MM.1S (cell line): ENCODE data around the gene GPR107.

ENCODE experiments used
- EZH2 ChIP-seq: fragments of 300-600 bp; sonication (generic); optimal IDR thresholded peaks from 2 replicates; pipeline ENCODE3; 2017; ENCODE audit warnings: low read depth, mild to moderate bottlenecking, antibody characterized with exemption, low read length, mixed read lengths
- EZH2phosphoT487 ChIP-seq: fragments of 300-600 bp; sonication (generic); IDR thresholded peaks from 2 replicates; pipeline ENCODE4 v1.6.1; 2018; ENCODE audit warnings: antibody characterized with exemption, low read length
- TF ChIP-seq, protein P1 (sequence below): fragments of 300-600 bp; sonication (generic); IDR thresholded peaks from 2 replicates; pipeline ENCODE4 v1.5.1; 2016; ENCODE audit warnings: antibody characterized with exemption, low read length, mixed read lengths

DNA sequence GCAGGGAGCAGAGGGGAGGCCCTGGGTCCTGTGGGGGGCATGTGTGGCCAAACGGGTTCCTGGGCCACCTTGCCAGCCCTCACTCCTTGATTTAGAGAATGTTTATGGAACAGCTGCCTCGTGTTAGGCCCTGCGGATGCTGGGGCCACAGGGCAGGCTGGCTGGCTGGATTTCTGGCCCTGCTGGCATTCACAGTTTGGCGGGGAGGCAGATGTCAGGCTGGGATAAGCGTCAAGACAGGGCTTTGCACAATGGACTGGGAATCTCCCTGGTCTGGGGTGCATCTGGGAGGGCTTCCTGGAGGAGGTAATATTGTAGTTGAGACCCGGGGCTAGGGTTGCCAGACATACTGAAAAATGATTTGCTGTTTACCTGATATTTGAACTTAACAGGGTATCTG is 132.3 kb downstream of the GPR107 start:
- TF ChIP-seq, protein P1, sequence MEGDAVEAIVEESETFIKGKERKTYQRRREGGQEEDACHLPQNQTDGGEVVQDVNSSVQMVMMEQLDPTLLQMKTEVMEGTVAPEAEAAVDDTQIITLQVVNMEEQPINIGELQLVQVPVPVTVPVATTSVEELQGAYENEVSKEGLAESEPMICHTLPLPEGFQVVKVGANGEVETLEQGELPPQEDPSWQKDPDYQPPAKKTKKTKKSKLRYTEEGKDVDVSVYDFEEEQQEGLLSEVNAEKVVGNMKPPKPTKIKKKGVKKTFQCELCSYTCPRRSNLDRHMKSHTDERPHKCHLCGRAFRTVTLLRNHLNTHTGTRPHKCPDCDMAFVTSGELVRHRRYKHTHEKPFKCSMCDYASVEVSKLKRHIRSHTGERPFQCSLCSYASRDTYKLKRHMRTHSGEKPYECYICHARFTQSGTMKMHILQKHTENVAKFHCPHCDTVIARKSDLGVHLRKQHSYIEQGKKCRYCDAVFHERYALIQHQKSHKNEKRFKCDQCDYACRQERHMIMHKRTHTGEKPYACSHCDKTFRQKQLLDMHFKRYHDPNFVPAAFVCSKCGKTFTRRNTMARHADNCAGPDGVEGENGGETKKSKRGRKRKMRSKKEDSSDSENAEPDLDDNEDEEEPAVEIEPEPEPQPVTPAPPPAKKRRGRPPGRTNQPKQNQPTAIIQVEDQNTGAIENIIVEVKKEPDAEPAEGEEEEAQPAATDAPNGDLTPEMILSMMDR, result no peak
- no peak for TF ChIP-seq EZH2
- no peak for TF ChIP-seq EZH2phosphoT487
